ENCODE results near the gene GRIA1.

The GRIA1 gene

GRCh38 chr5:153749960-153750359, 259.5 kb downstream of the GRIA1 start:
- no peak for ATAC-seq (ENCODE audit: low read depth)
- no peaks in the 10 kb centered on the region for H3K9me3 ChIP-seq (ENCODE audit: severe bottlenecking)
- H3K27me3 ChIP-seq (ENCODE audit: insufficient read depth, poor library complexity, severe bottlenecking): no peaks in the 10 kb centered on the region
- H3K4me3 ChIP-seq (ENCODE audit: severe bottlenecking): no peak overlapping the region
- H3K36me3 ChIP-seq (ENCODE audit: low read depth): no peaks in the 10 kb centered on the region
- H3K27ac ChIP-seq (ENCODE audit: poor library complexity, severe bottlenecking): no peak overlapping the region
- H3K4me1 ChIP-seq (ENCODE audit: insufficient read depth, poor library complexity, severe bottlenecking): peaks cover 8% of the 10 kb centered on the region
- DNase-seq (ENCODE audit: low spot score): no peak
- TF ChIP-seq, protein P1, sequence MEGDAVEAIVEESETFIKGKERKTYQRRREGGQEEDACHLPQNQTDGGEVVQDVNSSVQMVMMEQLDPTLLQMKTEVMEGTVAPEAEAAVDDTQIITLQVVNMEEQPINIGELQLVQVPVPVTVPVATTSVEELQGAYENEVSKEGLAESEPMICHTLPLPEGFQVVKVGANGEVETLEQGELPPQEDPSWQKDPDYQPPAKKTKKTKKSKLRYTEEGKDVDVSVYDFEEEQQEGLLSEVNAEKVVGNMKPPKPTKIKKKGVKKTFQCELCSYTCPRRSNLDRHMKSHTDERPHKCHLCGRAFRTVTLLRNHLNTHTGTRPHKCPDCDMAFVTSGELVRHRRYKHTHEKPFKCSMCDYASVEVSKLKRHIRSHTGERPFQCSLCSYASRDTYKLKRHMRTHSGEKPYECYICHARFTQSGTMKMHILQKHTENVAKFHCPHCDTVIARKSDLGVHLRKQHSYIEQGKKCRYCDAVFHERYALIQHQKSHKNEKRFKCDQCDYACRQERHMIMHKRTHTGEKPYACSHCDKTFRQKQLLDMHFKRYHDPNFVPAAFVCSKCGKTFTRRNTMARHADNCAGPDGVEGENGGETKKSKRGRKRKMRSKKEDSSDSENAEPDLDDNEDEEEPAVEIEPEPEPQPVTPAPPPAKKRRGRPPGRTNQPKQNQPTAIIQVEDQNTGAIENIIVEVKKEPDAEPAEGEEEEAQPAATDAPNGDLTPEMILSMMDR (IDR thresholded peaks at IDR 0.05; ENCODE audit: poor library complexity, severe bottlenecking): no peak

- no peak for ATAC-seq (ENCODE audit: low read depth)
- no peak overlapping the region for H3K27ac ChIP-seq (ENCODE audit: poor library complexity, severe bottlenecking)
- TF ChIP-seq, protein P1 (IDR thresholded peaks at IDR 0.05; ENCODE audit: poor library complexity, severe bottlenecking): no peak
- H3K27me3 ChIP-seq (ENCODE audit: insufficient read depth, poor library complexity, severe bottlenecking): no peaks in the 10 kb centered on the region
- no peaks in the 10 kb centered on the region for H3K36me3 ChIP-seq (ENCODE audit: low read depth)
- no peak for DNase-seq (ENCODE audit: low spot score)
- H3K9me3 ChIP-seq (ENCODE audit: severe bottlenecking): no peaks in the 10 kb centered on the region
- no peak overlapping the region for H3K4me3 ChIP-seq (ENCODE audit: severe bottlenecking)
- H3K4me1 ChIP-seq (ENCODE audit: insufficient read depth, poor library complexity, severe bottlenecking): peaks cover 8% of the 10 kb centered on the region
Measured at GRCh38 chr5:153751251-153751650, 260.8 kb downstream of the GRIA1 start.

DNA sequence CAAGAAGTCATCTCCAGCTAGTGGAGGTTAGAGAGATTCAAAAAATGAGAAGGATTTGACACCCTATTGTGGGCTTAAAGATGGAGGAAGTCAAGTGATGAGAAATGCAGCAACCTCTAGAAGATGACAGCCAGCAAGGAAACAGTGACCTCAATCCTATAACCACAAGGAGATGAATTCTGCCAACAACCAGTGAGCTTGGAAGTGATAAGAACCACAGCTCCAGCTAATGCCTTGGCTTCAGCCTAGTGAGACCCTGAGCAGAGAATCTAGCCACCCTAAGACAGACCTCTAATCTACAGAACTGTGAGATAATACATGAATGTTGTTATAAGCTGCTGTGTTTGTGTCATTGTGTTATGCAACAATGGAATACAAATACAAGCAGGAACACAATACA, 262.4 kb downstream of the GRIA1 start:
- H3K27me3 ChIP-seq (ENCODE audit: insufficient read depth, poor library complexity, severe bottlenecking): no peaks in the 10 kb centered on the region
- H3K4me1 ChIP-seq (ENCODE audit: insufficient read depth, poor library complexity, severe bottlenecking): peaks cover 8% of the 10 kb centered on the region
- no peaks in the 10 kb centered on the region for H3K9me3 ChIP-seq (ENCODE audit: severe bottlenecking)
- DNase-seq (ENCODE audit: low spot score): no peak
- H3K4me3 ChIP-seq (ENCODE audit: severe bottlenecking): no peak overlapping the region
- H3K36me3 ChIP-seq (ENCODE audit: low read depth): no peaks in the 10 kb centered on the region
- no peak overlapping the region for H3K27ac ChIP-seq (ENCODE audit: poor library complexity, severe bottlenecking)
- no peak for ATAC-seq (ENCODE audit: low read depth)
- TF ChIP-seq, protein P1 (IDR thresholded peaks at IDR 0.05; ENCODE audit: poor library complexity, severe bottlenecking): no peak

DNA sequence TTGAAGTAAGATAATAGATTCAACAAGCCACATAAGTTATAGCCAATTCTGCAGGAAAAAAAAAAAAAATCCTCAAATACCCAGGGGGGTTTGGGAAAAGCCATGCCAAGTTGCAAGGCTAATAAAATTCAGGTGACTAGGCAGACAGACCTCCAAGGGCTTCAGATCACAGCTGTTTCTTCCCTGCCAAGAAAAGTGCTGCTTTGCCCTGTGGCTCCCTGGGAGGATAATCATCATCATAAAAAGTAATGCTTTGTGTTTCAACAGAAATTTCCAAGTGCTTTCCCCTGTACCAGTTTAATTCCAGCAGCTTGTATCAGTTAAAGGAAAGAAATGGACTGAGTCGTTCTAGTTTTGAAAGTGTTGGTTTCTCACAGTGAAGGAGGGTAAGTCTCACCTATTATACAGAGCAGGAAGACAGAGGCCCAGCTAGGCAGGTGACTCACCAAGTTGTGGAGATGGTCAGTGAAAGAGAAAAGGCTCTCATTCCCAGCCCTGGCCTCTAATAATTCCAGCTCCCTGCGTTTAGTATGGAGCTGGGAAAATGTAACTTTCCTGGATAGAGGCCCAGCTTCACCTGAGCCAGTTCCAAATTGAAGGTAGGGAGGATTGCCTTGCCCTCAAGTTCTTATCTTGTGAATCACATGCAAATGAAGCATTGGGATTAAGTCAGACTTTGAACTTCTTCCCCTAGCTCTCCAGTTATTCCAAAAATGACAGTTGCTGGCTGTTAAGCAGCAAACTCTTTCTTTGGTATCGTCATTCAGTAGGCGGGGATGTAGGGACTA, 263.4 kb downstream of the GRIA1 start:
- TF ChIP-seq, protein P1 (IDR thresholded peaks at IDR 0.05; ENCODE audit: poor library complexity, severe bottlenecking): no peak
- Histone ChIP-seq H3K27me3 (ENCODE audit: insufficient read depth, poor library complexity, severe bottlenecking) (no peaks in the 10 kb centered on the region), H3K27ac (ENCODE audit: poor library complexity, severe bottlenecking) (peak overlapping the region; percentile 40), H3K36me3 (ENCODE audit: low read depth) (no peaks in the 10 kb centered on the region), H3K4me3 (ENCODE audit: severe bottlenecking) (no peak overlapping the region), H3K9me3 (ENCODE audit: severe bottlenecking) (no peaks in the 10 kb centered on the region), H3K4me1 (ENCODE audit: insufficient read depth, poor library complexity, severe bottlenecking) (peaks cover 8% of the 10 kb centered on the region)
- peak; percentile 95 for ATAC-seq (ENCODE audit: low read depth)
- DNase-seq (ENCODE audit: low spot score): no peak

GRCh38 chr5:153755913-153756500, 265.5 kb downstream of the GRIA1 start:
- Histone ChIP-seq H3K4me3 (ENCODE audit: severe bottlenecking) (no peak overlapping the region), H3K4me1 (ENCODE audit: insufficient read depth, poor library complexity, severe bottlenecking) (peaks cover 8% of the 10 kb centered on the region), H3K9me3 (ENCODE audit: severe bottlenecking) (no peaks in the 10 kb centered on the region), H3K27me3 (ENCODE audit: insufficient read depth, poor library complexity, severe bottlenecking) (no peaks in the 10 kb centered on the region), H3K36me3 (ENCODE audit: low read depth) (no peaks in the 10 kb centered on the region), H3K27ac (ENCODE audit: poor library complexity, severe bottlenecking) (no peak overlapping the region)
- DNase-seq (ENCODE audit: low spot score): no peak
- TF ChIP-seq, protein P1 (IDR thresholded peaks at IDR 0.05; ENCODE audit: poor library complexity, severe bottlenecking): no peak
- ATAC-seq (ENCODE audit: low read depth): no peak
